HG03354 (cell line): Measurements from ENCODE around the gene DLG2.
"Not testable (repeated sequence)": the region's sequence is repeated elsewhere in the genome, so short reads cannot be mapped to it uniquely, and the experiment has no call there.

Experiments used
- ATAC-seq: cut with Tn5 transposase; IDR thresholded peaks from one replicate; pipeline ENCODE4 v1.9.1; 2021; ENCODE audit warnings: mild to moderate bottlenecking; ENCODE audit not compliant: unreplicated experiment, poor library complexity, severe bottlenecking

Gene DLG2

DNA sequence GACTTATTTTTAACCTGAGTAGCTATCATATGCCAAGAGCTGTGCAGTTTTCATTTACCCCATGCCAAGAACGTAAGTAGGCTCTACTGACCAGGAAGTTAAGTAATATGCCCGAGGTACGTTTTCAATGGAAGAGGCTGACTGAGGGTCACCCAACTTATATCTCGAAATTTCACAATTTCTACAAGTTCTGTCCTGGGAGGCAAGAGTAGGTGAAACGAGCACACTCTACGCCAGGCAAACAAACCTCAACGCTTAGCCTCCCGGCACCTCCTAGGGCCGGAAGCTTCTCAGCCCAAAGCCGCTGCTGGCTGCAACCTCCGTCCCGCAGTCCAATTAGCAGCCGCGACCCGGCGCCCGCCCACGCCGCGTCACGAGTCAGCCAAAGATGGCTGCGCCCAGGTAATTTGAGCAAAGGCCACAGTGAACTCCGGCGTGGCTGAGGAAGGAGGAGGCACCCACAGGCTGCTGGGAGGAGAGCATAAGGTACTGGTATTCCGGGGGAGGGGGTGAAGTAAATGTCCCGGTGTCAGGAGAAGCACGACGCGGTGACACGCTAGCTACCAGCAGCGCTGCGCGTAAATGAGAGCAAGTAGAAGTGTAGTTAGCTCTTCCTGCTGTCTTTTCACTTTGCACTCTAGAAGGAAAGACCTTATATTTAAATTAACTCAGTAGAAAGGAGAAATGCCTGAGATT lies 20.6 kb upstream of the DLG2 start, which contains the start of gene TMEM126A:
Gene TMEM126A (plus strand): TSS at position 364 of the 696 bp plus-strand sequence. CDS start 2,289 bp downstream, outside the sequence.
- peak; percentile 100 for ATAC-seq

DNA sequence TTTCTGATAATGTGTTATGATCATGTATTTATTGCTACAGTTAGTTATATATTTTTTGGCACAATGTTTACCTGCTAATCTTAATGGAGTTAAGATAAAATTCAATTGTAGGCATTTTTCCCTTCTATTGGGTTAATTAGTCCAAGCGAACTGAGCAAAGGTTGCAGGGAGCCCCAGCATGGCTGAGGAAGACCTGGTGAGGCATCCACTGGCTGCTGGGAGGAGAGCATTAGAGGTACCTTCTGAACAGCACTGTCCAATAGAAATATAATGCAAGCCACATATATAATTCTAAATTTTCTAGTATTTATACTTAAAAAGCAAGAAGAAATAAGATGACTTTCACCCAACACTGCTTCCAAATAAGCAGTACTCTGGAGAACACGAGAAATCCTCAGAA lies 19.9 kb upstream of the DLG2 start:
- peak; percentile 3 for ATAC-seq

DNA sequence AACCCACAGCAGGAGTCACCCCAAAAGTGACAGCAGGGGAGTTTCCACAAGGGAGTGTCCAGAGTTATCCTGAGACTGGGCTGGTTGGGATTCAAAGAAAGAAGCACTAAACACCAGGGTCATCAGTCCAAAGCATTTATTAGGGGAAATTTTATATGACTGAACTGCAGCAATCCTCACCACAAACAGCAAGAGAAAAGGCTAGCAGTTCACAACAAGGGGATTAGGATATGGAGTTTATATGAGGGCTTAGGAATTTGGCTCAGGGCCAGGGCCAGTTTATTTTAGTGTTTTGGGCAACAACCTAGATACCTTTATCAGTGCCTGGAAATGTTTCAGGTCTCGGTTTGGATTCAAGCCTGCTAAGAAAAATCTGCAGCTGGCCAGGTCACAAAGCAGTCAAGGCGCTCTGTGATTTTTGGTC lies 16.1 kb upstream of the DLG2 start:
- ATAC-seq = no peak

DNA sequence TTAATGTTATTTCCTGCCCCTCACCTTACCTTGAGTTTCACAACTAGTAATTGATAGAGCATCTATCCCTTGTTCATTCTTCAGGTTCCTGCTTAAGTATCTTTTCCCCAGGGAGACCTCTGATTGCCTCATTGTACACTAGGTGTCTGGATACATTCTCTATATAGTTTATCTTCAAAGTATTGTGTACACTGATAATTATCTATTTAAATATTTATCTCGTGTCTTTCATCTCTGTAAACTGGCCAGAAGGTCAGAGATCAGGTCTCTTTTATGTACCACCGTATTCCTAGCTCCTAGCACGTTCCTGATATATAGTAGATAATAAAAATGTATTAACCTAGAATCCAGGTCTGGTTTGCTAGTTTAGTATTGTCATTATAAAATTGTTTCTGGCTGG lies 7.6 kb upstream of the DLG2 start:
- no peak for ATAC-seq

DNA sequence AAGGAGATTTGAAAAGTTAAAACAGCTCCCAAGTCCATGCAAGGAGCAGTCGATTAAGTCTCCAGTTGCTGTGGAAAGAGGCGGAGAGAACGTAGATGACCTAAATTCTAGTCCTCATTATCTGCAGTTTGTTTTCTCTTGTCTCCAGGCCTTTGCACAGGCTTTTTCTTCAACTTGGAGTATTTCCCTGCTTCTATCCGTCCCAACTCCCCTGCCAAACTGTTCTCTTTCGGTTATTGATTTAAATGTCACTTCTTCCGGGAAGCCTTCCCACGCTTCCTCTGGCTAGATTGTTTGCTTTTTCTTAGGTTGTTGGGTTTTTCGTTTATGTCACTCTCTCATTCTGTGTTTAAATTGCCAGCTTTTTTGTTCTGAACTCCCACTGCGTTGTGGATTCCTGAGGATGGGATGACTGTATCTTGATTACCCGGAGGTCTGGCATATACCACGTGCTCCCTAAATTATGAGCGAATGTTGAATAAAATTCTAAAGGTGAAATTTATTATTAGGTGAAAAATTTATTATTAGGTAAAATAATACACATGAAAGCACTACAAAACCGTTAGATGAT lies 1.7 kb upstream of the DLG2 start:
- ATAC-seq = peak; percentile 17

DNA sequence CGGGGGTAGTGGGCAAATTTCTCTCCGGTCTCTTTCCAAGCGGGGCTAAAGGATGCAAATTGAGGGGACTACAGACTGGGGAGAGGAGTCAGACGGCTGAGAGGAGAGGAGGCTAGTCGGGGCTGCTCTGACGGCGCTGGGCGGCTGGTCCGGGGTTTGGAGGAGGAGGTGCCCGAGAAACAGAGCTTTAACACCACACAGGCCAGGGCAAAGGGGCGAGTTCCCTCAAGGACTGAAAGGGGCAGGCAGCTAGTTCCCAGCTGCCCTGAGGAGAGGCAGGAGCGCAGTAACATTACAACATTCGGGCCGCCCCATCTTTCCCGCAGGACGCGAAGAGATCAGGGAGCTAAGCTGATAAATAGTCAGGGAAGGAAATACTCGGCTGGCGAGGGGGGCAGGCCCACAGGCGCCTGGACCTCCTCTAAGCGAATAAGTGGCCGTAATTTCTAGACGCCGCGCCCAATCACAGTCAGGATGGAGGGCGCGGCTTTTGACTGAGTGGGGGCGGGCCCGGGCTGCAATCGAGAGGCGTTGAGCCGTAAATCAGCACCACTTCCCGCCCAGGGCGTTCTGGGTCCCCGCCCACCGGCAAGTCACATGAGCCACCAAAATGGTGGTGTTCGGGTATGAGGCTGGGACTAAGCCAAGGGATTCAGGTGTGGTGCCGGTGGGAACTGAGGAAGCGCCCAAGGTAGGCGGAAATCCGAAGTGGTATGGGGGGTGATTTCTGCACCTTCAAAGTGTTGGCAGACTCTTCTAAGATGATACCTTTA lies 1.0 kb upstream of the DLG2 start, which contains the start of gene TMEM126B:
Gene TMEM126B (plus strand): TSS at position 596 of the 773 bp plus-strand sequence. CDS start 15 bp downstream, at position 611.
- ATAC-seq = peak; percentile 99

DNA sequence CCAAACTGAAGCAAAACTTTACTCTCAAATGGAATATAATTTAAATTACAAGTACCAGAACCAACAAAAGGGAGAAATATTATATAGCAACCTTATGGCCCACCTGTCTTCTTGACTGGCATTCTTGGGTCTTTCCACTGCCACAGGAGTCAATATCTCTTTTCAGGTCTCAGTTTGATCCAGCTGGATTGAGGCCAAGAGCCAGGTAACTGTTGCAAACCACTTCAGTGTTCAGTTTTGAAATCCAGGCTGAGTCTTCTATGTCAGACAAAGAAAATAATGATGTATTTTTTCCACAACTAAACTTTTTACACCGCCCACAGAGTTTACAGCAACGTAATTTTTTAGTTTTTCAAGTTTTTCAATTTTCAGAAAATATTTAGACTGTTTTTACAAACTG lies 648 bp downstream of the DLG2 start:
- ATAC-seq = no peak

DNA sequence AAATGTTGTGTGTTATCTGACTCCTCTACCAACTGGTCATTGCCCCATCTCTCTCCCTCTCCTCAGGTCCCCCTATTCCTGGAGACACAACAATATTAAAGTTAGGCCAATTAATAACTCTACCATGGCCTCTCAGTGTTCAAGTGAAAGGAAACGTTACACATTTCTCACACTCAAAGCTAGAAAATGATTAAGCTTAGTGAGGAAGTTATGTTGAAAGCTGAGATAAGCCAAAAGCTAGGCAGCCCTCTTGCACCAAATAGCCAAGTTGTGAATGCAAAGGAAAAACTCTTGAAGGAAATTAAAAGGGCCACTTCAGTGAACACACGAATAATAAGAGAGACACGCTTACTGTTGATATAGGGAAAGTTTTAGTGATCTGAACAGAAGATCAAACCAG lies 6.9 kb downstream of the DLG2 start:
- ATAC-seq = peak; percentile 46

DNA sequence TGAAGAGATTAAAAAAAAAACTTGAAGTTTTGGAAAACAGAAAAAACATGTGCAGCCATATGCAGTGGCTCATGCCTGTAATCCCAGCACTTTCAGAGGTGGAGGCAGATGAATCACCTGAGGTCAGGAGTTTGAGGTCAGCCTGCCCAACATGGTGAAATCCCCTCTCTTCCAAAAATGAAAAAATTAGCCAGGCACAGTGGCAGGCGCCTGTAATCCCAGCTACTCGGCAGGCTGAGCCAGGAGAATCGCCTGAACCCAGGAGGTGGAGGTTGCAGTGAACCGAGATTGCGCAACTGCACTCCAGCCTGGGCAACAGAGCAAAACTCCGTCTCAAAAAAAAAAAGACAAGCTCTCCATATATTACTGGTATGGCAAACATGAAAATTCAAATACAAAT lies 7.6 kb downstream of the DLG2 start:
- ATAC-seq = no peak

DNA sequence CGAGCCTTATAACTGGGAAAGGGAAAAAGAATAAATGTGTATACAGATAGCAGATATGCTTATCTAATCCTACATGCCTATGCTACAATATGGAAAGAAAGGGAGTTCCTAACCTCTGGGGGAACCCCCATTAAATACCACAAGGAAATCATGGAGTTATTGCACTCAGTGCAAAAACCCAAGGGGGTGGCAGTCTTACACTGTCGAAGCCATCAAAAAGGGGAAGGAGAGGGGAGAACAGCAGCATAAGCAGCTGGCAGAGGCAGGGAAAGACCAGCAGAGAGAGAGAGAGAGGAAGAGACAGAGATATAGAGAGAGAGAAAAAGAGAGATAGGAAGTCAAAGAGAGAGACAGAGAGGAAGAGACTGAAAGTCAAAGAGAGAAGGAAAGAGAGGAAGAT lies 15.5 kb downstream of the DLG2 start:
- ATAC-seq = not testable (repeated sequence)

DNA sequence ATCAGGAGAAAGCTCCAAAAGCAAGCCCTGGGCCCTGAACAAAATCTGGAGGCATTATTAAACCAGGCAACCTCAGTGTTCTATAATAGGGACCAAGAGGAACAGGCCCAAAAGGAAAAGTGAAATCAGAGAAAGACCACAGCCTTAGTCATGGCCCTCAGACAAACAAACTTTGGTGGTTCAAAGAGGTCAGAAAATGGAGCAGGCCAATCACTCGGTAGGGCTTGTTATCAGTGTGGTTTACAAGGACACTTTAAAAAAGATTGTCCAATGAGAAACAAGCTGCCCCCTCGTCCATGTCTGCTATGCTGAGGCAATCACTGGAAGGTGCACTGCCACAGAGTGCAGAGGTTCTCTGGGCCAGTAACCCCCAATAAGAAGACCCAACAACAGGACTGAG lies 17.9 kb downstream of the DLG2 start:
- not testable (repeated sequence) for ATAC-seq

DNA sequence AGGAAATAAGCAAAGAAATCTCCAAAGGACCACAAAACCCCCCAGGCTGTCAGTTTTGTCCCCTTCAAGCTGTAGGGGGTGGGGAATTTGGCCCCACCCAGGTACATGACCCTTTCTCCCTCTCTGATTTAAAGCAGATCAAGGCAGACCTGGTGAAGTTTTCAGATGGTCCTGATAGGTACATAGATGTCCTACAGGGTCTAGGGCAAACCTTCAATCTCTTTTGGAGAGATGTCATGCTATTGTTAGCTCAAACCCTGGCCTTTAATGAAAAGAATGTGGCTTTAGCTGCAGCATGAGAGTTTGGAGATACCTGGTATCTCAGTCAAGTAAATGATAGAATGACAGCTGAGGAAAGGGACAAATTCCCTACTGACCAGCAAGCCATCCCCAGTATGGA lies 18.5 kb downstream of the DLG2 start:
- ATAC-seq = not testable (repeated sequence)

DNA sequence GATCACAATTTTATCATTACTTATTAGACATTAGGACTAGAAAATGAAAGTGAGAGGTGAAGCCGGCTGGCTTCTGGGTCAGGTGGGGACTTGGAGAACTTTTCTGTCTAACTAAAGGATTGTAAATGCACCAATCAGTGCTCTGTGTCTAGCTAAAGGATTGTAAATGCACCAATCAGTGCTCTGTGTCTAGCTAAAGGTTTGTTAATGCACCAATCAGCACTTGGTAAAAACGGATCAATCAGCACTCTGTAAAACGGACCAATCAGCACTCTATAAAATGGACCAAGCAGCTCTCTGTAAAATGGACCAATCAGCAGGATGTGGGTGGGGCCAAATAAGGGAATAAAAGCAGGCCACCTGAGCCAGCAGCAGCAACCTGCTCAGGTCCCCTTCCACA lies 20.9 kb downstream of the DLG2 start:
- not testable (repeated sequence) for ATAC-seq

DNA sequence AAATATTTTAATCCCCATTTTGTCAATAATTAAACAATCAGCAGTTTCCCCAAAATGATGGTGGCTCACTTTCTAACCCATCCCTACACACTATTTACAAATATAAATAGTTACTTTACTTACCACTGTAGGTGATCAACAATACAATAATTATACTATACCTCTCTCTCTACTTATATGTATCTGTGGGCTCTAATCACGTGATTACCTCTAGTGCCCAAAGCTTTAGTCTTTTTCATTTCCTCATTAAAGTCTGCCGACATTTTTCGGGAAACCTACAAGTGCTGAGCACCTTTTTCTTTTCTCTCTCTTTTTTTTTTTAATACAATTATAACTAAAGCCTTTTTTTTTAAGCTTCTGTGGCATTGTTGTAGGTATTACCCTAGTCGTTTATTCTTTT lies 23.9 kb downstream of the DLG2 start:
- ATAC-seq = no peak

DNA sequence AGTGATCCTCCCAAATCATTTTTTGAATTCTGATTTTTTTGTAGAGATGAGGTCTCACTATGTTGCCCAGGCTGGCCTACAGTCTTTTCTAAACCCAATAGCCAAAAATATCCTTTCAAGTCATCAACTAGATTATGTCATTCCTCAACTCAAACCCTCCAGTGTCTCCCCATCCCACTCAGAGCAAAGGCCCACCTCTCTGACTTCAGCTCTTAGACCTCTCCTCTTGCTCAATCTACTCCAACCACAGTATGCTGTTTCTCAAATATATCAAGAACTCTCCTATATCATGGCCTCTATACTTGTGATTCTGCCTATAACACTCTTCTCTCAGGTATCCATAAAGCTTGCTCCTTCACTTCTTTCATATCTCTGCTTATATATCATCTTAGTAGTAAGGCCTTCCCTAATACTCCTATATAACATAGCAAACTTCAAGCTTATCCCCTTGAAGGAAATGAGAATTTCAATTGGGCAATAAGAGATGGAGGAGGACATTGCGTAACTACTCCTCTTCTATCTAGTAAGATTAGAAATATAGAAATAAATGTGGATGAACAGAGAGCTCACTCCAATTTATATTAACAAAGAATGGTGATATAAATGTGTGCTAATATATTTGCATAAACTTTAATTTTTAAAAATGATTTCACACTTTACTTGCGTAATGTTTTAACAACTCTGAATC lies 24.5 kb downstream of the DLG2 start:
- no peak for ATAC-seq

DNA sequence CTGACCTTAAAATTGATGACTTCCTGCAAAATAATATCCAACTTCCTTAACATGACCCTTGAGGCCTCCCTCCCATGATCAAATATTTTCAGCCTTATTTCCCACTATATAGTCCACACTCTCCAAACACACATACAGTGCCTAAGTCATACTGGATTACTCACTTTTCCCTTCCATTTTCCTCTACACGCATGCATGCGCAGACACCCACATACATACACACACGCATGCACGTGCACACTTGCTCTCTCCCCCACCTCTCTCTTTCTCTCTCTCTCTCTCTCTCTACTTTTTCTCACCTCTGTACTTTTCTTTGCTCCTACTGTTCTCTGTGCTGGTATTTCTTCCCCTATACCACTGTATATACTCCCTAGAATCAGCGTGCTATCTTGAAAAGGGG lies 28.1 kb downstream of the DLG2 start:
- ATAC-seq = no peak

DNA sequence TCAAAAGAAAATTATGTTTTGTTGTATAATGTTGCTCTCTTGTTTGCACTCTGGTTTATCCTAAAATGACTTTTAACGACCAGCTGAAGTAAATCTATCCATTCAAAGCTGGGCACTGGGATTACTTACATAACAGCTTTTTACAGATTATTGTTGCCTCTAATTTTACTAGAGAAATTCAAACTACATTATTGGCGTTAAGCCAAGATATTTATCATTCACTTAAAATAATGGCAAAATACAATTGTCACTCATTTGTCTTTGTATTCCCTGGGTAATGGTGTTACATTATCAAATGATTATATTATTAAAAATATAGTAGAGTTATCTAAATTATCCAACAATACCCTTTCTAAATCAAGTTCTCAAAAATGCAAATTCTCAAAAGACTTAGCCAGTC lies 30.3 kb downstream of the DLG2 start:
- no peak for ATAC-seq

DNA sequence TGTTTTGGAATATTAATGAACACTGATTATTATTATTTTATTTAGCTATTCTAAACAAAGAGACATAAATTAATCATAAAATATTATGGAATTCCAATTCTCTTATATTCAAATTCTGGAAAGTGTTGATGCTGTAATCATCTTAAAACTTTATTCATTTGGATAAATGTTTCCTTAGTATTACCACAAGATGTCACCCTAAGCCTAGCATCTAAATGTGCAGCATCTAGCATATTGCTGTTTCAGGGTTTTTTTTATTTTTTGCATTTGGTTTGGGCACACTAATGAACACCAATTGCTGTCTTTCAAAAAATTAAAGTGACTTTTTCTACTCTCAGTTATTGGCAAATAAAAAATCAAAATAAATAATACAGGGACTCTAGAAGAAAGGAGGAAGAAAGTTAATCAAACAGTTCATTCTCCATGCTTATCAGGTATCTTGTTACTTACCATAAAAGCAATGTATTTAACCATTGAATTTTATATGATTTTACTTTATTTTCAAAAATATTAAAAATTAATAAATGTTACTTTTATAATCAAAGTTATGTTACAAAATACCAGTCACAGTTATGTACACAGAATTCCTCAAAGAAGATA lies 31.8 kb downstream of the DLG2 start:
- peak; percentile 69 for ATAC-seq

DNA sequence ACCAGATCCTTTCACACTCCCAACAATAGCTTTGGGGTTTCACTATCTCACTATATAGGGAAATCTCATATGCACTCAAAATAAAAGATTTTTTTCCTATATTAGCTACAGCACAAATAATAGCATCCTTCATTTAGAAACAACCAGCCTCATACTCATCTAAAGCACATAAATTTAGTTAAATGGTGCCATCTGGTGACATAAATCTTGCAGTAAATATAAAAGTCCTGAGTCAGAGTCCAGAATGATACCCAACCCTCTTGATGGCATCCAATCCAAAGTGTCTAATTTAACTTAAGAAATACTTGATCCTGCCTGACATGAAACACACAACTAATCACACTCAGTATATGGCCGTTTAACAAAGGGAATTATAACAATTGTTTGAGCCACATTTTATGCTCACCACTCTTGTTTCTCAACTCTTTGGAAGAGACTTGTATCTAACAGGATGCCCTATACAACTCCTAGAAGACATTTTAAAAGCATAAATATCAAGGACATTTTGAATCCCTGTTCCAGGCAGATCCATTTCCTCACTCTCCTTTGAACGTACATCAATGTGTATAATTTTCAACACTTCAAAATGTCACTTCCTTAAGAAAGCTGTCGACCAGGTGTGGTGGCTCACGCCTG lies 36.2 kb downstream of the DLG2 start:
- no peak for ATAC-seq
